HL-60 (cell line): Measurements from ENCODE around the gene NHLRC2.

Experiments used
- DNase-seq, 2 experiments: peaks; one replicate each; pipeline ENCODE4 v3.0.0-alpha.2; 2010 to 2020; ENCODE audit warnings: low read depth in 1 of 2, low spot score in 1 of 2
- H3K27ac ChIP-seq: fragments of 250-450 bp; sonication (Bioruptor Pico); replicated peaks from 2 replicates; pipeline ENCODE4 v1.5.1; 2020; ENCODE audit warnings: mild to moderate bottlenecking, moderate library complexity
- H3K27me3 ChIP-seq: fragments of 250-450 bp; sonication (Bioruptor Pico); 2 replicates; pipeline ENCODE4 v1.5.1; 2021; ENCODE audit warnings: mild to moderate bottlenecking, moderate library complexity; ENCODE audit not compliant: insufficient read depth, poor library complexity, severe bottlenecking
- H3K4me3 ChIP-seq: replicated peaks from 2 replicates; pipeline ENCODE4 v1.5.1; 2011; ENCODE audit warnings: mild to moderate bottlenecking, control low read depth, low read length; ENCODE audit not compliant: insufficient read depth
- GABPA ChIP-seq: IDR thresholded peaks from 2 replicates; pipeline ENCODE4 v1.6.1; 2012; ENCODE audit warnings: low read depth
- POLR2AphosphoS5 ChIP-seq: IDR thresholded peaks from 2 replicates; pipeline ENCODE4 v1.6.1; 2012; ENCODE audit warnings: low read depth
- REST ChIP-seq: IDR thresholded peaks from 2 replicates; pipeline ENCODE4 v1.6.1; 2012; ENCODE audit warnings: low read depth; ENCODE audit not compliant: insufficient replicate concordance
- SPI1 ChIP-seq: IDR thresholded peaks from 2 replicates; pipeline ENCODE4 v1.6.1; 2012; ENCODE audit warnings: low read depth, mild to moderate bottlenecking, borderline replicate concordance
- TF ChIP-seq, protein P1 (sequence below): IDR thresholded peaks from one replicate; pipeline ENCODE4 v1.5.1; 2011; ENCODE audit warnings: low read length, control low read depth, inconsistent platforms; ENCODE audit not compliant: insufficient read depth

The NHLRC2 gene

DNA sequence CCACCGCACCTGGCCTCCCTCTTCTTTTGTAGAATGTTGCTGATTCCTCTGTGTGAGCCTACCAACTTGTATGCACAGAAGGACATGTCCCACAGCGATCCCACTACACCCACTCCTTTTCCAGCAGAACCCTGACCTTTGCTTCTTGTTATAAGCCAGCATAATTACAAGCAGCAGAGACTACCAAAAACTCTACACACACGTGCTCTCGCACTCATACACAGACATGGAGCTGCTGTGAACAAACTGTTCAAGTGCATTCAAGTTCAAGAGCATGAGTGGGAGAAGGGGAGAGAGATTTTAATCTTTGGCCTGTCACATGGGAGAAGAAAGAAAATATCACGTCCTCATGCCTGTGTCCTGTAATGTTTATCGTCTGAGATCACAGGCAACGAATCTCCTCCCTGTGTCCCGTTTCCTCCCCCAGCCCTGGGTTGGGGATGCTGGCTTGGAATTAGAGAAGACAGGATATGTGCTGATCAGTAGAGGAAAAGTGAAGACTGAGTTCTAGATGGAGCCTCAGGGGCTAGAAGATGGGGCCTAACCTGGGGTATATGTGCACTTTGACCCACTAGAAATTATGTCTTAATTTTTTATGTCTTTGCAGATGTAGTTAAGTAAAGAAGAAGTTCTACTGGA lies 79.6 kb downstream of the NHLRC2 start:
- H3K4me3 ChIP-seq = no peak overlapping the region
- DNase-seq = no peak
- no peak overlapping the region for H3K27ac ChIP-seq
- no peaks in the 10 kb centered on the region for H3K27me3 ChIP-seq
- TF ChIP-seq REST = no peak
- no peak for TF ChIP-seq POLR2AphosphoS5
- TF ChIP-seq, protein P1, sequence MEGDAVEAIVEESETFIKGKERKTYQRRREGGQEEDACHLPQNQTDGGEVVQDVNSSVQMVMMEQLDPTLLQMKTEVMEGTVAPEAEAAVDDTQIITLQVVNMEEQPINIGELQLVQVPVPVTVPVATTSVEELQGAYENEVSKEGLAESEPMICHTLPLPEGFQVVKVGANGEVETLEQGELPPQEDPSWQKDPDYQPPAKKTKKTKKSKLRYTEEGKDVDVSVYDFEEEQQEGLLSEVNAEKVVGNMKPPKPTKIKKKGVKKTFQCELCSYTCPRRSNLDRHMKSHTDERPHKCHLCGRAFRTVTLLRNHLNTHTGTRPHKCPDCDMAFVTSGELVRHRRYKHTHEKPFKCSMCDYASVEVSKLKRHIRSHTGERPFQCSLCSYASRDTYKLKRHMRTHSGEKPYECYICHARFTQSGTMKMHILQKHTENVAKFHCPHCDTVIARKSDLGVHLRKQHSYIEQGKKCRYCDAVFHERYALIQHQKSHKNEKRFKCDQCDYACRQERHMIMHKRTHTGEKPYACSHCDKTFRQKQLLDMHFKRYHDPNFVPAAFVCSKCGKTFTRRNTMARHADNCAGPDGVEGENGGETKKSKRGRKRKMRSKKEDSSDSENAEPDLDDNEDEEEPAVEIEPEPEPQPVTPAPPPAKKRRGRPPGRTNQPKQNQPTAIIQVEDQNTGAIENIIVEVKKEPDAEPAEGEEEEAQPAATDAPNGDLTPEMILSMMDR = no peak
- TF ChIP-seq GABPA = no peak
- no peak for TF ChIP-seq SPI1

GRCh38 chr10:113937258-113937657 lies 82.8 kb downstream of the NHLRC2 start:
- TF ChIP-seq REST = no peak
- TF ChIP-seq POLR2AphosphoS5 = no peak
- TF ChIP-seq SPI1 = no peak
- TF ChIP-seq GABPA = no peak
- TF ChIP-seq, protein P1 = no peak
- Histone ChIP-seq H3K4me3 (no peak overlapping the region), H3K27ac (no peak overlapping the region), H3K27me3 (no peaks in the 10 kb centered on the region)
- DNase-seq = no peak

DNA sequence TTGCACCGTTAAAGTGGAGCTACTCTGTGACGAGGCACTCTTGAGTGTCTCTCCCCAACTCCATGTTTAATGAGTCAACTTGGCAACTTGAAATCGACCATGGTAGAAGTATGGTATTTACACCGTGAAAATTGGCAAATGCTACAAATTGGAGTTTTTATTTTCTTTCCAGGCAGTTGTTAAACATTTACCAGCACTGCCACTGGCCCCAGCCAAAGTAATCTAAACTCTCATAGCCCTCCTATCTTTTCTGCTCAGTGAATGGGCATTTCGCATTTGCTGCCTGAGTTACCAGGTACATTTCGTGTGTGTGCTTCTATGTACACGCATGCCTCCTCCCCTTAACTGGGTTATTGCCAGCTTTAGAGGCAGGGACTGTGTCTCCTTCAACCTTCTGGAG lies 83.3 kb downstream of the NHLRC2 start:
- DNase-seq = no peak
- Histone ChIP-seq H3K27me3 (no peaks in the 10 kb centered on the region), H3K4me3 (no peak overlapping the region), H3K27ac (no peak overlapping the region)
- TF ChIP-seq SPI1 = no peak
- no peak for TF ChIP-seq POLR2AphosphoS5
- TF ChIP-seq GABPA = no peak
- TF ChIP-seq, protein P1 = no peak
- no peak for TF ChIP-seq REST
